SK-N-SH treated with all-trans-retinoic acid at 6 μM for 48 hours (cell line): ENCODE data around the gene PGM2.

Experiments used
- ATAC-seq: fragments of 200-7000 bp; cut with Tn5 transposase; 3 replicates; pipeline ENCODE4 v1.9.1; 2020; ENCODE audit warnings: mild to moderate bottlenecking, moderate library complexity
- ARNTL ChIP-seq: fragments of 450-650 bp; formaldehyde crosslinking; IDR thresholded peaks from 2 replicates; pipeline ENCODE4 v1.5.0; 2020; ENCODE audit warnings: low read depth, mild to moderate bottlenecking, moderate library complexity, borderline replicate concordance
- BACH2 ChIP-seq: fragments of 250-450 bp; sonication (Bioruptor Pico); IDR thresholded peaks from 2 replicates; pipeline ENCODE4 v1.9.0; 2021; ENCODE audit warnings: mild to moderate bottlenecking, borderline replicate concordance
- CREB5 ChIP-seq: fragments of 250-450 bp; sonication (Bioruptor Pico); IDR thresholded peaks from 2 replicates; pipeline ENCODE4 v1.5.1; 2020; ENCODE audit warnings: low read depth, mild to moderate bottlenecking, moderate library complexity
- CSDC2 ChIP-seq: fragments of 250-450 bp; sonication (Bioruptor Pico); IDR thresholded peaks from 2 replicates; pipeline ENCODE4 v1.5.0; 2020; ENCODE audit warnings: mild to moderate bottlenecking, moderate library complexity
- ESRRG ChIP-seq: fragments of 250-450 bp; sonication (Bioruptor Pico); IDR thresholded peaks from 2 replicates; pipeline ENCODE4 v1.6.1; 2021; ENCODE audit warnings: mild to moderate bottlenecking
- GLIS3 ChIP-seq: fragments of 250-450 bp; sonication (Bioruptor Pico); IDR thresholded peaks from 2 replicates; pipeline ENCODE4 v1.5.0; 2020; ENCODE audit warnings: mild to moderate bottlenecking, moderate library complexity
- OSR1 ChIP-seq: fragments of 250-450 bp; sonication (Bioruptor Pico); IDR thresholded peaks from 2 replicates; pipeline ENCODE4 v1.8.0; 2022; ENCODE audit warnings: moderate library complexity, mild to moderate bottlenecking, inconsistent platforms
- PPARA ChIP-seq: fragments of 250-450 bp; sonication (Bioruptor Pico); IDR thresholded peaks from 2 replicates; pipeline ENCODE4 v1.5.0; 2020; ENCODE audit warnings: mild to moderate bottlenecking, borderline replicate concordance
- RARB ChIP-seq: fragments of 250-450 bp; sonication (Bioruptor Pico); IDR thresholded peaks from 2 replicates; pipeline ENCODE4 v1.8.0; 2021; ENCODE audit warnings: mild to moderate bottlenecking, moderate library complexity
- SNAI2 ChIP-seq: fragments of 250-450 bp; sonication (Bioruptor Pico); IDR thresholded peaks from 2 replicates; pipeline ENCODE4 v1.5.0; 2020; ENCODE audit warnings: mild to moderate bottlenecking, moderate library complexity
- TCF4 ChIP-seq: fragments of 250-450 bp; sonication (Bioruptor Pico); IDR thresholded peaks from 2 replicates; pipeline ENCODE4 v1.8.0; 2021; ENCODE audit warnings: mild to moderate bottlenecking, moderate library complexity, borderline replicate concordance
- TOX ChIP-seq: fragments of 250-450 bp; sonication (Bioruptor Pico); IDR thresholded peaks from 2 replicates; pipeline ENCODE4 v1.8.0; 2021; ENCODE audit warnings: mild to moderate bottlenecking, moderate library complexity, borderline replicate concordance
- TSHZ2 ChIP-seq: fragments of 250-450 bp; sonication (Bioruptor Pico); IDR thresholded peaks from 2 replicates; pipeline ENCODE4 v1.5.0; 2020; ENCODE audit warnings: mild to moderate bottlenecking, moderate library complexity
- ZC3H10 ChIP-seq: fragments of 250-450 bp; sonication (Bioruptor Pico); IDR thresholded peaks from 2 replicates; pipeline ENCODE4 v1.5.1; 2021; ENCODE audit warnings: mild to moderate bottlenecking, moderate library complexity
- ZFP3 ChIP-seq: fragments of 250-450 bp; sonication (Bioruptor Pico); IDR thresholded peaks from 2 replicates; pipeline ENCODE4 v1.5.0; 2020; ENCODE audit warnings: mild to moderate bottlenecking, moderate library complexity
- ZFP30 ChIP-seq: fragments of 450-650 bp; formaldehyde crosslinking; IDR thresholded peaks from 2 replicates; pipeline ENCODE4 v1.5.0; 2022; ENCODE audit warnings: mild to moderate bottlenecking, moderate library complexity
- ZNF565 ChIP-seq: fragments of 450-650 bp; formaldehyde crosslinking; conservative IDR thresholded peaks from 2 replicates; pipeline ENCODE4 v1.5.0; 2020; ENCODE audit warnings: low read depth, mild to moderate bottlenecking, moderate library complexity
- ZNF70 ChIP-seq: fragments of 450-650 bp; formaldehyde crosslinking; IDR thresholded peaks from 2 replicates; pipeline ENCODE4 v1.5.0; 2020; ENCODE audit warnings: mild to moderate bottlenecking, moderate library complexity
- ZNF8 ChIP-seq: fragments of 450-650 bp; formaldehyde crosslinking; IDR thresholded peaks from 2 replicates; pipeline ENCODE4 v1.5.0; 2020; ENCODE audit warnings: mild to moderate bottlenecking, moderate library complexity
- TF ChIP-seq, protein P1 (sequence below): fragments of 250-450 bp; sonication (Bioruptor Pico); IDR thresholded peaks from 2 replicates; pipeline ENCODE4 v1.8.0; 2021; ENCODE audit warnings: low read depth, mild to moderate bottlenecking, moderate library complexity, borderline replicate concordance
- TF ChIP-seq, protein P2 (sequence below): fragments of 250-450 bp; sonication (Bioruptor Pico); IDR thresholded peaks from 2 replicates; pipeline ENCODE4 v1.5.1; 2021; ENCODE audit warnings: mild to moderate bottlenecking, moderate library complexity

Gene PGM2

DNA sequence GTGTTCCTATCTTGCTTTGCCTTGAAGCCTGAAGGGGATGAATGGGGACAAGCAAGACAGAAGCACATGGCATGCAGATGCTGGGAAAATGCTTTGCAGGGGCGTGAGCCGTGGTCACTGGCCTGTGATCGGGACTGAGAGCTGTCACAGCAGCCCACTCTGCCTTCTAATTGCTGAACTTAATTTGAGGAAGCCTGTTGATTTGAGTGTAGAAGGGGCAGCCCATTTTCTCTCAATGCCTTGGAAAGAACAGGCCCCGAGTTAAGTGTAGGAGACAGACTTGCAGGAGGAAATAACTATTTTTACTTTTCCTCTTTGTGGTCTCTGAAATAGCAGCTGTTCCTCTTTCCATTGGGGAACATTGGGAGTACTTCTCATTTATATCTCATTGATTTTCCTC, 38.3 kb downstream of the PGM2 start (continued):
- no peak for TF ChIP-seq TSHZ2 (CRISPR knock-in tag)
- TF ChIP-seq ZC3H10 (CRISPR knock-in tag) = no peak
- TF ChIP-seq ZNF8 (CRISPR knock-in tag) = no peak
- TF ChIP-seq, protein P1, sequence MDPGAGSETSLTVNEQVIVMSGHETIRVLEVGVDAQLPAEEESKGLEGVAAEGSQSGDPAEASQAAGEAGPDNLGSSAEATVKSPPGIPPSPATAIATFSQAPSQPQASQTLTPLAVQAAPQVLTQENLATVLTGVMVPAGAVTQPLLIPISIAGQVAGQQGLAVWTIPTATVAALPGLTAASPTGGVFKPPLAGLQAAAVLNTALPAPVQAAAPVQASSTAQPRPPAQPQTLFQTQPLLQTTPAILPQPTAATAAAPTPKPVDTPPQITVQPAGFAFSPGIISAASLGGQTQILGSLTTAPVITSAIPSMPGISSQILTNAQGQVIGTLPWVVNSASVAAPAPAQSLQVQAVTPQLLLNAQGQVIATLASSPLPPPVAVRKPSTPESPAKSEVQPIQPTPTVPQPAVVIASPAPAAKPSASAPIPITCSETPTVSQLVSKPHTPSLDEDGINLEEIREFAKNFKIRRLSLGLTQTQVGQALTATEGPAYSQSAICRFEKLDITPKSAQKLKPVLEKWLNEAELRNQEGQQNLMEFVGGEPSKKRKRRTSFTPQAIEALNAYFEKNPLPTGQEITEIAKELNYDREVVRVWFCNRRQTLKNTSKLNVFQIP (CRISPR knock-in tag) = no peak
- no peak for TF ChIP-seq SNAI2 (CRISPR knock-in tag)
- TF ChIP-seq TCF4 (CRISPR knock-in tag) = no peak

GRCh38 chr4:37865450-37865849, 39.0 kb downstream of the PGM2 start:
- ATAC-seq = no peak
- no peak for TF ChIP-seq ZFP30
- no peak for TF ChIP-seq ESRRG (CRISPR knock-in tag)
- no peak for TF ChIP-seq ARNTL
- no peak for TF ChIP-seq CREB5 (CRISPR knock-in tag)
- no peak for TF ChIP-seq ZNF8 (CRISPR knock-in tag)
- TF ChIP-seq SNAI2 (CRISPR knock-in tag) = no peak
- TF ChIP-seq, protein P1 (CRISPR knock-in tag) = no peak
- TF ChIP-seq, protein P2, sequence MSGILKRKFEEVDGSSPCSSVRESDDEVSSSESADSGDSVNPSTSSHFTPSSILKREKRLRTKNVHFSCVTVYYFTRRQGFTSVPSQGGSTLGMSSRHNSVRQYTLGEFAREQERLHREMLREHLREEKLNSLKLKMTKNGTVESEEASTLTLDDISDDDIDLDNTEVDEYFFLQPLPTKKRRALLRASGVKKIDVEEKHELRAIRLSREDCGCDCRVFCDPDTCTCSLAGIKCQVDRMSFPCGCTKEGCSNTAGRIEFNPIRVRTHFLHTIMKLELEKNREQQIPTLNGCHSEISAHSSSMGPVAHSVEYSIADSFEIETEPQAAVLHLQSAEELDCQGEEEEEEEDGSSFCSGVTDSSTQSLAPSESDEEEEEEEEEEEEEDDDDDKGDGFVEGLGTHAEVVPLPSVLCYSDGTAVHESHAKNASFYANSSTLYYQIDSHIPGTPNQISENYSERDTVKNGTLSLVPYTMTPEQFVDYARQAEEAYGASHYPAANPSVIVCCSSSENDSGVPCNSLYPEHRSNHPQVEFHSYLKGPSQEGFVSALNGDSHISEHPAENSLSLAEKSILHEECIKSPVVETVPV (CRISPR knock-in tag) = no peak
- TF ChIP-seq ZNF70 (CRISPR knock-in tag) = no peak
- no peak for TF ChIP-seq RARB (CRISPR knock-in tag)
- no peak for TF ChIP-seq OSR1 (CRISPR knock-in tag)
- no peak for TF ChIP-seq PPARA
- TF ChIP-seq TSHZ2 (CRISPR knock-in tag) = no peak
- no peak for TF ChIP-seq TOX (CRISPR knock-in tag)
- no peak for TF ChIP-seq ZNF565 (CRISPR knock-in tag)
- TF ChIP-seq CSDC2 (CRISPR knock-in tag) = no peak
- TF ChIP-seq ZFP3 (CRISPR knock-in tag) = no peak
- TF ChIP-seq, all 23 proteins: peak for 0

GRCh38 chr4:37867102-37867501, 40.6 kb downstream of the PGM2 start:
- no peak for ATAC-seq
- TF ChIP-seq GLIS3 (no peak), ZFP3 (CRISPR knock-in tag) (no peak), CREB5 (CRISPR knock-in tag) (no peak), CSDC2 (CRISPR knock-in tag) (no peak), BACH2 (CRISPR knock-in tag) (no peak), PPARA (no peak)
